Peyer's patch (tissue), 4 donors: ENCODE results near the gene NTN1. TPM values are rescaled to one million over a fixed set of nuclear protein-coding genes. Genes with fewer than 3 reads are reported as not detected.

ENCODE experiments used
- DNase-seq, 3 donors: peaks; one replicate each; pipeline ENCODE4 v3.0.0-alpha.2; 2017 to 2019
- H3K27ac ChIP-seq, 4 donors: fragments of 200-600 bp; sonication (generic); one replicate each; pipeline ENCODE4 v1.5.1; 2016 to 2019
- H3K27me3 ChIP-seq, 2 donors: fragments of 200-600 bp; sonication (generic); one replicate each; pipeline ENCODE4 v1.5.1; 2019
- H3K36me3 ChIP-seq, 3 donors: fragments of 200-600 bp; sonication (generic); one replicate each; pipeline ENCODE4 v1.5.1; 2016 to 2019
- H3K4me1 ChIP-seq, 4 donors: fragments of 200-600 bp; sonication (generic); one replicate each; pipeline ENCODE4 v1.5.1; 2016 to 2019
- H3K4me3 ChIP-seq, 4 donors: fragments of 200-600 bp; sonication (generic); 1 replicate in 3 of 4; 2 replicates in 1 of 4; pipeline ENCODE4 v1.5.1; 2016 to 2019; ENCODE audit warnings: mild to moderate bottlenecking in 1 of 4
- H3K9me3 ChIP-seq, 4 donors: fragments of 200-600 bp; sonication (generic); one replicate each; pipeline ENCODE4 v1.5.1; 2016 to 2019; ENCODE audit warnings: mild to moderate bottlenecking in 1 of 4
- CTCF ChIP-seq, 6 experiments: fragments of 450-650 bp in 4 of 6; fragments of 200-600 bp in 2 of 6; sonication (generic) in 1 of 6; IDR thresholded peaks; one replicate each; pipeline ENCODE4 v1.5.1; 2017 to 2019; ENCODE audit warnings: antibody characterized with exemption in 6 of 6, mild to moderate bottlenecking in 3 of 6, moderate library complexity in 1 of 6
- POLR2A ChIP-seq, 2 donors: fragments of 450-650 bp; IDR thresholded peaks; one replicate each; pipeline ENCODE4 v1.5.1; 2017; ENCODE audit warnings: antibody characterized with exemption in 2 of 2, mild to moderate bottlenecking in 2 of 2, moderate library complexity in 2 of 2
- total RNA-seq, 4 donors: library from RNA; depleted of rRNA; stranded (reverse); fragments of >200 nt; gene quantifications; one replicate each; pipeline ENCODE4 v1.1.0, GENCODE V29; 2016

The NTN1 gene
- total RNA-seq, 4 donors from 2014 or later: 4.0 to 17.3 (median 10.9) TPM

DNA sequence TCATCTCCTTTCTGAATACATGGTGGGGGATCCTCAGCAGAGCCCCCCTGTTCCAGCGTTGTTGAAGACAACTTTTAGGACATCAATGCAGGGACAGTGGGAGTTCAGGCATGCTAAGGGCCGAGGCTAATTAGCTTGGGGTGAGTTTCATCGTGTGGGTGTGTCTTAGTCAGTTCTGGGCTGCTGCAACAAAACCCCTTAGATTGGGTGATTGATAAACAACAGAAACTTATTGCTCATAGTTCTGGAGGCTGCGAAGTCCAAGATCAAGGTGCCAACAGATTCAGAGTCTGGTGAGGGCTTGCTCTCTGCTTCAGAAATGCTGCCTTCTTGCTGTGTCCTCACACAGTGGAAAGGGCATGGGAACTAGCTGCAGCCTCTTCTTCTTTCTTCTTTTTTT is 214.0 kb downstream of the NTN1 start:
- Histone ChIP-seq H3K4me1 (peaks cover 1 to 17% (median 13%) of the 10 kb centered on the region in 4 donors), H3K27me3 (no peaks in the 10 kb centered on the region), H3K36me3 (no peaks in the 10 kb centered on the region), H3K27ac (no peak overlapping the region), H3K4me3 (no peak overlapping the region), H3K9me3 (no peaks in the 10 kb centered on the region)
- TF ChIP-seq POLR2A (IDR thresholded peaks at IDR 0.05) (no peak), CTCF (IDR thresholded peaks at IDR 0.05) (no peak)
- DNase-seq: no peak

DNA sequence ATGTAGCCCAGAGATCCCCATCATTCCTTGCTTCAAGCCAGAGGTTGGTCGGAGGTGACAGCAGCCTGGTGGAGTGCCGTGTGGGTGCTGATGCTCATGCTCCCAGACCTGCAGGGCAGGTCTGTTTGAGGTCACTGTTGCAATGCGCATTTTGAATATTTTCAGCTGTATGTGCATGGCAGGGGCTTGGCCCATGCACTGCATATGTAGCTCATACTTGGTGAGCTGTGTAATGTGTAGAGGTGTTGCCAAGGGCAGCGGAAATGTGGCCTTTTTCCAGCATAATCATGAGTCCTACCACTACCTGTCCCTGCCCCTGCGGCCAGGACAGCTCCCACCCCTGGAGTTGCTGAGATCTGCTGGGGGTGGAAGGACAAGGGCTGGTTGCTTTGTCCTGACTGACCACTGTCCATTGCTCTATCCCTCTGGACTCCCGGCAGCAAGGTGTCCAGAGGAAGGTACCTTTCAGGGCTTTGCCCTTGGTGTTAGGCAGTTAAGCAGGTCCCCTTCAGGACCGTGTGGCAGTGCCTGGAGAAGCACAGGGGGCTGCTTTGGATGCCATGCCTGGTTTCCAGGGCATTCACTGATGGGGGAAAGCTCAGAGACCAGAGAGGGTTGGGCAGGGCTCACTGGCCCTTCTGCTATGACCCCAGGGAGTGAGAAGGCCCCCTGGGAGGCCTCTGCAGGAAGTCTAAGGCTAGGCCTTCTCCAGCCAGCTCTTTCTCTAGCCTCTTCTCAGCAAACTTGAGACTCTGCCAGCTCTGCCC is 215.2 kb downstream of the NTN1 start:
- no peak for TF ChIP-seq CTCF (IDR thresholded peaks at IDR 0.05)
- no peak for TF ChIP-seq POLR2A (IDR thresholded peaks at IDR 0.05)
- H3K4me1 ChIP-seq: peaks cover 4 to 27% (median 19%) of the 10 kb centered on the region in 4 donors
- H3K27ac ChIP-seq: no peak overlapping the region
- no peak for DNase-seq
- no peak overlapping the region for H3K4me3 ChIP-seq
- H3K36me3 ChIP-seq: no peaks in the 10 kb centered on the region
- no peaks in the 10 kb centered on the region for H3K27me3 ChIP-seq
- H3K9me3 ChIP-seq: no peaks in the 10 kb centered on the region

GRCh38 chr17:9237053-9237410 is 215.7 kb downstream of the NTN1 start:
- TF ChIP-seq CTCF (IDR thresholded peaks at IDR 0.05) (no peak), POLR2A (IDR thresholded peaks at IDR 0.05) (no peak)
- Histone ChIP-seq H3K27ac (no peak overlapping the region), H3K9me3 (no peaks in the 10 kb centered on the region), H3K4me3 (no peak overlapping the region), H3K27me3 (no peaks in the 10 kb centered on the region), H3K36me3 (no peaks in the 10 kb centered on the region), H3K4me1 (peaks cover 4 to 27% (median 19%) of the 10 kb centered on the region in 4 donors)
- no peak for DNase-seq

- TF ChIP-seq POLR2A (IDR thresholded peaks at IDR 0.05) (no peak), CTCF (IDR thresholded peaks at IDR 0.05) (no peak)
- no peaks in the 10 kb centered on the region for H3K27me3 ChIP-seq
- H3K27ac ChIP-seq: no peak overlapping the region
- no peaks in the 10 kb centered on the region for H3K9me3 ChIP-seq
- no peak for DNase-seq
- H3K36me3 ChIP-seq: no peaks in the 10 kb centered on the region
- H3K4me1 ChIP-seq: peaks cover 4 to 29% (median 19%) of the 10 kb centered on the region in 4 donors
- no peak overlapping the region for H3K4me3 ChIP-seq
Observed at GRCh38 chr17:9237661-9238301, 216.5 kb downstream of the NTN1 start.

- peak overlapping the region; percentile 59 to 95 (median 87) for H3K27ac ChIP-seq
- H3K4me3 ChIP-seq: peak overlapping the region in 1 of 4 donors; percentile 55
- H3K27me3 ChIP-seq: no peaks in the 10 kb centered on the region
- TF ChIP-seq CTCF (IDR thresholded peaks at IDR 0.05): no peak
- no peak for TF ChIP-seq POLR2A (IDR thresholded peaks at IDR 0.05)
- no peak for DNase-seq
- H3K4me1 ChIP-seq: peaks cover 4 to 36% (median 19%) of the 10 kb centered on the region in 4 donors
- H3K36me3 ChIP-seq: no peaks in the 10 kb centered on the region
- H3K9me3 ChIP-seq: no peaks in the 10 kb centered on the region
Observed at GRCh38 chr17:9238340-9239245, 217.3 kb downstream of the NTN1 start.
